Ectodermal cell (in vitro differentiated cells): ENCODE data around the gene DCUN1D5.

Source experiments
- H3K27ac ChIP-seq: 2 replicates; pipeline ENCODE4 v1.7.0; 2013; ENCODE audit warnings: mild to moderate bottlenecking, low read depth, low read length; ENCODE audit not compliant: insufficient read depth, poor library complexity, severe bottlenecking
- H3K27me3 ChIP-seq: 2 replicates; pipeline ENCODE4 v1.7.0; 2013; ENCODE audit warnings: mild to moderate bottlenecking, low read length; ENCODE audit not compliant: insufficient read depth, control insufficient read depth, poor library complexity, severe bottlenecking
- H3K36me3 ChIP-seq: one replicate; pipeline ENCODE4 v1.7.0; 2013; ENCODE audit warnings: low read length; ENCODE audit not compliant: control insufficient read depth, insufficient read depth
- H3K4me1 ChIP-seq: one replicate; pipeline ENCODE4 v1.7.0; 2013; ENCODE audit warnings: low read length; ENCODE audit not compliant: control insufficient read depth, insufficient read depth
- H3K4me3 ChIP-seq: 2 replicates; pipeline ENCODE4 v1.7.0; 2013; ENCODE audit warnings: low read depth, low read length, control low read depth; ENCODE audit not compliant: insufficient read depth
- H3K9me3 ChIP-seq: 2 replicates; pipeline ENCODE4 v1.7.0; 2013; ENCODE audit warnings: mild to moderate bottlenecking, low read length, moderate library complexity; ENCODE audit not compliant: control insufficient read depth
- WGBS, 2 experiments: methylation state at CpG; one replicate each; pipeline ENCODE4 v1.1.7; 2013; ENCODE audit warnings: missing lambda C conversion rate in 2 of 2; 5-methylcytosine and 5-hydroxymethylcytosine counted together

DCUN1D5 gene

GRCh38 chr11:103091064-103091800, 728 bp downstream of the DCUN1D5 start:
- no peaks in the 10 kb centered on the region for H3K4me1 ChIP-seq
- H3K4me3 ChIP-seq: peak overlapping the region; percentile 91
- peaks cover 22% of the 10 kb centered on the region for H3K27me3 ChIP-seq
- no peaks in the 10 kb centered on the region for H3K36me3 ChIP-seq
- no peaks in the 10 kb centered on the region for H3K9me3 ChIP-seq
- H3K27ac ChIP-seq: peak overlapping the region; percentile 86
- 0% methylated on average over 22 to 26 of the region's 26 CpGs for WGBS, 2 experiments

GRCh38 chr11:103086461-103086860, 5.5 kb downstream of the DCUN1D5 start:
- H3K27me3 ChIP-seq: no peaks in the 10 kb centered on the region
- H3K4me1 ChIP-seq: no peaks in the 10 kb centered on the region
- no peaks in the 10 kb centered on the region for H3K9me3 ChIP-seq
- no peak overlapping the region for H3K27ac ChIP-seq
- no peak overlapping the region for H3K4me3 ChIP-seq
- H3K36me3 ChIP-seq: no peaks in the 10 kb centered on the region

GRCh38 chr11:103085758-103086365, 6.1 kb downstream of the DCUN1D5 start:
- no peak overlapping the region for H3K27ac ChIP-seq
- no peaks in the 10 kb centered on the region for H3K36me3 ChIP-seq
- WGBS, 2 experiments: no CpG with 5 or more reads among the region's 1 CpG

GRCh38 chr11:103079833-103080232, 12.1 kb downstream of the DCUN1D5 start:
- Histone ChIP-seq H3K9me3 (no peaks in the 10 kb centered on the region), H3K27ac (no peak overlapping the region), H3K4me1 (no peaks in the 10 kb centered on the region), H3K4me3 (no peak overlapping the region), H3K36me3 (peaks cover 21% of the 10 kb centered on the region), H3K27me3 (no peaks in the 10 kb centered on the region)
- 100% methylated on average over 1 of the region's 1 CpG; no CpG with 5 or more reads in 1 of the 2 experiments for WGBS, 2 experiments

More at GRCh38 chr11:103085758-103086365, 6.1 kb downstream of the DCUN1D5 start:
- H3K27me3 ChIP-seq: no peaks in the 10 kb centered on the region
- no peak overlapping the region for H3K4me3 ChIP-seq
- no peaks in the 10 kb centered on the region for H3K9me3 ChIP-seq
- H3K4me1 ChIP-seq: no peaks in the 10 kb centered on the region

GRCh38 chr11:103078710-103079109, 13.2 kb downstream of the DCUN1D5 start:
- Histone ChIP-seq H3K27ac (no peak overlapping the region), H3K4me1 (no peaks in the 10 kb centered on the region), H3K36me3 (peaks cover 21% of the 10 kb centered on the region), H3K27me3 (no peaks in the 10 kb centered on the region), H3K9me3 (no peaks in the 10 kb centered on the region), H3K4me3 (no peak overlapping the region)
- WGBS, 2 experiments: 94 to 96% methylated on average over 5 of the region's 5 CpGs

GRCh38 chr11:103077554-103077953, 14.4 kb downstream of the DCUN1D5 start:
- H3K36me3 ChIP-seq: peaks cover 21% of the 10 kb centered on the region
- H3K27me3 ChIP-seq: no peaks in the 10 kb centered on the region
- H3K4me1 ChIP-seq: no peaks in the 10 kb centered on the region
- WGBS, 2 experiments: 89 to 97% methylated on average over 2 to 3 of the region's 3 CpGs
- H3K27ac ChIP-seq: no peak overlapping the region
- H3K9me3 ChIP-seq: no peaks in the 10 kb centered on the region
- H3K4me3 ChIP-seq: no peak overlapping the region

GRCh38 chr11:103076361-103076760, 15.6 kb downstream of the DCUN1D5 start:
- Histone ChIP-seq H3K4me1 (no peaks in the 10 kb centered on the region), H3K9me3 (no peaks in the 10 kb centered on the region), H3K27me3 (no peaks in the 10 kb centered on the region), H3K4me3 (no peak overlapping the region), H3K36me3 (peaks cover 21% of the 10 kb centered on the region), H3K27ac (no peak overlapping the region)
- 100% methylated on average over 3 of the region's 3 CpGs; no CpG with 5 or more reads in 1 of the 2 experiments for whole genome bisulfite sequencing, 2 experiments

GRCh38 chr11:103071008-103071407, 21.0 kb downstream of the DCUN1D5 start:
- Histone ChIP-seq H3K4me1 (no peaks in the 10 kb centered on the region), H3K27ac (no peak overlapping the region), H3K36me3 (no peaks in the 10 kb centered on the region), H3K4me3 (no peak overlapping the region), H3K27me3 (no peaks in the 10 kb centered on the region), H3K9me3 (no peaks in the 10 kb centered on the region)

- Histone ChIP-seq H3K4me3 (no peak overlapping the region), H3K27ac (no peak overlapping the region), H3K4me1 (no peaks in the 10 kb centered on the region), H3K9me3 (no peaks in the 10 kb centered on the region), H3K36me3 (no peaks in the 10 kb centered on the region), H3K27me3 (no peaks in the 10 kb centered on the region)
These were observed 21.8 kb downstream of the DCUN1D5 start for GRCh38 chr11:103070142-103070541.

GRCh38 chr11:103069367-103069766, 22.6 kb downstream of the DCUN1D5 start:
- H3K36me3 ChIP-seq: no peaks in the 10 kb centered on the region
- no peak overlapping the region for H3K27ac ChIP-seq
- WGBS, 2 experiments: 85 to 86% methylated on average over 2 of the region's 2 CpGs
- no peaks in the 10 kb centered on the region for H3K27me3 ChIP-seq
- H3K4me3 ChIP-seq: no peak overlapping the region
- H3K9me3 ChIP-seq: no peaks in the 10 kb centered on the region
- H3K4me1 ChIP-seq: no peaks in the 10 kb centered on the region
